Activated CD4-positive, alpha-beta T cell treated with anti-CD3 and anti-CD28 coated beads for 36 hours (primary cell): ENCODE measurements around the gene GALNT3. TPM values are rescaled to one million over a fixed set of nuclear protein-coding genes. Genes with fewer than 3 reads are reported as not detected.

Experiments used
- ATAC-seq: fragments of 200-7000 bp; cut with Tn5 transposase; one replicate; pipeline ENCODE4 v1.10.0; 2021; ENCODE audit warnings: mild to moderate bottlenecking, moderate library complexity
- CTCF ChIA-PET: fragments of 350-600 bp; sonication (Branson Sonifier 250); formaldehyde crosslinking; loops from one replicate; lab custom pipeline; 2021; ENCODE audit warnings: antibody characterized with exemption; lab: Charles Lee
- POLR2A ChIA-PET: fragments of 350-600 bp; sonication (Branson Sonifier 250); formaldehyde crosslinking; loops from one replicate; lab custom pipeline; 2021; ENCODE audit warnings: antibody characterized with exemption, inconsistent platforms; lab: Charles Lee
- DNase-seq: peaks from one replicate; pipeline ENCODE4 v3.0.0-alpha.2; 2020
- H3K27ac Mint-ChIP-seq: one replicate; pipeline ENCODE4 v1.8.0; 2021; ENCODE audit warnings: mixed read lengths
- H3K27me3 Mint-ChIP-seq: one replicate; pipeline ENCODE4 v1.8.0; 2021; ENCODE audit warnings: mixed read lengths
- H3K36me3 Mint-ChIP-seq: one replicate; pipeline ENCODE4 v1.8.0; 2021; ENCODE audit warnings: low read depth, mixed read lengths
- H3K4me1 Mint-ChIP-seq: one replicate; pipeline ENCODE4 v1.8.0; 2021; ENCODE audit warnings: mixed read lengths
- H3K4me3 Mint-ChIP-seq: one replicate; pipeline ENCODE4 v1.8.0; 2021; ENCODE audit warnings: mild to moderate bottlenecking, moderate library complexity, mixed read lengths
- H3K9me3 Mint-ChIP-seq: one replicate; pipeline ENCODE4 v1.8.0; 2021; ENCODE audit warnings: low read depth, mixed read lengths
- intact Hi-C, 2 experiments: fragments of 100-400 bp; cut with DNase I in 1 of 2; cut with micrococcal nuclease in 1 of 2; formaldehyde crosslinking; loops; one replicate each; pipeline versions ENCODE4 v1.14.2 to v1.15.1; 2022 to 2024; cut with DNase I, micrococcal nuclease
- total RNA-seq, 2 experiments: library from RNA; stranded (reverse); gene quantifications; one replicate each; pipeline ENCODE4 v1.2.3, GENCODE V29; 2021

GALNT3 gene
- total RNA-seq, 2 experiments from 2014 or later: 3.0 to 5.5 TPM

GRCh38 chr2:165776796-165777195, 17.3 kb downstream of the GALNT3 start:
- no peak for ATAC-seq
- Mint-ChIP-seq H3K4me3 (no peak overlapping the region), H3K9me3 (peaks cover 5% of the 10 kb centered on the region), H3K27ac (no peak overlapping the region), H3K4me1 (no peaks in the 10 kb centered on the region), H3K27me3 (no peaks in the 10 kb centered on the region), H3K36me3 (peaks cover 3% of the 10 kb centered on the region)
- ChIA-PET POLR2A (no interaction called here), CTCF (interaction anchor here (0.6 to 1.0 kb wide), 2 partner anchors 101 to 1542 kb away, joined by 3 read pairs; no protein-coding TSS in a partner anchor)
- intact Hi-C loops: loop anchor here (5.0 kb wide), 1 partner anchor 374 kb away; no protein-coding TSS in a partner anchor
- no peak for DNase-seq

GRCh38 chr2:165776013-165776412, 18.0 kb downstream of the GALNT3 start:
- Mint-ChIP-seq H3K9me3 (peaks cover 5% of the 10 kb centered on the region), H3K4me1 (no peaks in the 10 kb centered on the region), H3K27me3 (no peaks in the 10 kb centered on the region), H3K27ac (no peak overlapping the region), H3K36me3 (peaks cover 3% of the 10 kb centered on the region), H3K4me3 (no peak overlapping the region)
- intact Hi-C loops: loop anchor here (5.0 kb wide), 1 partner anchor 374 kb away; no protein-coding TSS in a partner anchor
- ChIA-PET POLR2A (no interaction called here), CTCF (interaction anchor here (1.0 kb wide), 1 partner anchor 102 kb away, joined by 3 read pairs; no protein-coding TSS in a partner anchor)
- no peak for ATAC-seq
- DNase-seq: no peak

- intact Hi-C loops: no loop called here
- Mint-ChIP-seq H3K27ac (no peak overlapping the region), H3K9me3 (no peaks in the 10 kb centered on the region), H3K4me1 (no peaks in the 10 kb centered on the region), H3K27me3 (no peaks in the 10 kb centered on the region), H3K4me3 (no peak overlapping the region), H3K36me3 (peaks cover 3% of the 10 kb centered on the region)
- POLR2A ChIA-PET: no interaction called here
- CTCF ChIA-PET: no interaction called here
- ATAC-seq: no peak
- no peak for DNase-seq
Observed at GRCh38 chr2:165773684-165774083, 20.4 kb downstream of the GALNT3 start.

GRCh38 chr2:165772183-165772582, 21.9 kb downstream of the GALNT3 start:
- no peak for DNase-seq
- ChIA-PET CTCF (no interaction called here), POLR2A (no interaction called here)
- H3K9me3 Mint-ChIP-seq: no peaks in the 10 kb centered on the region
- no peak overlapping the region for H3K4me3 Mint-ChIP-seq
- no peaks in the 10 kb centered on the region for H3K4me1 Mint-ChIP-seq
- H3K27ac Mint-ChIP-seq: no peak overlapping the region
- H3K36me3 Mint-ChIP-seq: peaks cover 3% of the 10 kb centered on the region
- no peak for ATAC-seq
- intact Hi-C loops: no loop called here
- H3K27me3 Mint-ChIP-seq: no peaks in the 10 kb centered on the region

GRCh38 chr2:165766326-165766927, 27.6 kb downstream of the GALNT3 start:
- Mint-ChIP-seq H3K27me3 (no peaks in the 10 kb centered on the region), H3K36me3 (no peaks in the 10 kb centered on the region), H3K9me3 (no peaks in the 10 kb centered on the region), H3K4me1 (no peaks in the 10 kb centered on the region), H3K4me3 (no peak overlapping the region), H3K27ac (no peak overlapping the region)
- intact Hi-C loops: no loop called here
- ATAC-seq (no peak), DNase-seq (no peak)
- ChIA-PET CTCF (no interaction called here), POLR2A (no interaction called here)

DNA sequence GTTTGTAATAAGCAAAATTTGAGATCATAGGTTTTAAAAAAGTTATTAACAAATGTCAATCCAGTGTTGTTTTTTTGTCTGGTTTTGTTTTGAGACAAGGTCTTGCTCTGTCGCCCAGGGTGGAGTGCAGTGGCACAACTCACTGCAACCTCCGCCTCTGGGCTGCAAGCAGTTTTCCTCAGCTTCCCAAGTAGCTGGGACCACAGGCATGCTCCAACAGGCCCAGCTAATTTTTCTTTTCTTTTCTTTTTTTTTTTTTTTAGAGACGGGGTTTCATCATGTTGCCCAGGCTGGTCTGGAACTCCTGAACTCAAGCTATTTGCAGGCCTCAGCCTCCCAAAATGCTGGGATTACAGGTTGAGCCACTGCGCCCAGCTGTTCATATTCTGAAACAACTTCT, 31.3 kb downstream of the GALNT3 start:
- Mint-ChIP-seq H3K4me3 (no peak overlapping the region), H3K27ac (no peak overlapping the region), H3K9me3 (no peaks in the 10 kb centered on the region), H3K27me3 (no peaks in the 10 kb centered on the region), H3K36me3 (no peaks in the 10 kb centered on the region), H3K4me1 (no peaks in the 10 kb centered on the region)
- ATAC-seq (no peak), DNase-seq (no peak)
- intact Hi-C loops: no loop called here
- ChIA-PET POLR2A (no interaction called here), CTCF (interaction anchor here (1.4 kb wide), 1 partner anchor 62 kb away, joined by 3 read pairs; no protein-coding TSS in a partner anchor)

DNA sequence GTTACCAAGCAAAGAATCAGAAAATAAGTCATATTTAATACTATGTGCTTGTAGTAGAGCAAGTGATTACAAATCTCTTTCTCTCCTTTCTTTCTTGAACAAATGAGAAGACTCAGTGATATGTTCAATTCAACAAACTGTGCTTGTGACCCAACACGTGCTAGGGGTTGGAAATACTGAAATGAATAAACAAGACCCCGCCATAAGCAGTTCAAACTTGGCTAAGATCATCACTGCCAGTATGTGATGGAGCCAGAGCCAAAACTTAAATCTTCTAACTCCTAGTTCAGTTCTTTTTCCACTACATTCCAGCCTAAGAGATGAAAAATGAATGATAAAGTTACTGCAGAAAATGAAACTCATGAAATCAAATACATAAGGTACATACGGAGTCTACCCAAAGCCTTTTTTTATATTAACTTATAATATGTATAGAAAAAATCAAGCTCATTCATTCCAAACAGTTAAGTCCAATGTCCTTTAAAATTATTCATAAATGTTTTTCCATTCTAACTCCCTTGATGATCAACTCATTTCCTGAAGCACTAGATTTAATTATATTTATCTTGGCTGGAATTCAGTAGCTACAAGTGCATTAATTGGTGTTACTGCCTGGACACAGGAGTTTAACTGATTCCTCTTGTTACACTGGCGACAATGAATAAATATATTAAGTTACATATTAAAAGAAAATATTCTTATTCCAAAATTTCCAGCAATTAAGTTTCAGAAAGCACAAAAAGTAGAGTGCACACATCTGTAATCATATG, 36.0 kb downstream of the GALNT3 start:
- ChIA-PET CTCF (interaction anchor here (0.8 to 1.2 kb wide), 4 partner anchors 10 to 17 kb away, joined by 3 read pairs; no protein-coding TSS in a partner anchor), POLR2A (no interaction called here)
- intact Hi-C loops: no loop called here
- no peaks in the 10 kb centered on the region for H3K9me3 Mint-ChIP-seq
- no peaks in the 10 kb centered on the region for H3K27me3 Mint-ChIP-seq
- DNase-seq: no peak
- no peaks in the 10 kb centered on the region for H3K4me1 Mint-ChIP-seq
- no peak for ATAC-seq
- no peaks in the 10 kb centered on the region for H3K36me3 Mint-ChIP-seq
- no peak overlapping the region for H3K27ac Mint-ChIP-seq
- H3K4me3 Mint-ChIP-seq: no peak overlapping the region

GRCh38 chr2:165746501-165746900, 47.5 kb downstream of the GALNT3 start:
- Mint-ChIP-seq H3K9me3 (no peaks in the 10 kb centered on the region), H3K4me3 (no peak overlapping the region), H3K27ac (no peak overlapping the region), H3K36me3 (no peaks in the 10 kb centered on the region), H3K4me1 (no peaks in the 10 kb centered on the region), H3K27me3 (no peaks in the 10 kb centered on the region)
- intact Hi-C loops: no loop called here
- ChIA-PET CTCF (no interaction called here), POLR2A (no interaction called here)
- no peak for ATAC-seq
- DNase-seq: no peak

DNA sequence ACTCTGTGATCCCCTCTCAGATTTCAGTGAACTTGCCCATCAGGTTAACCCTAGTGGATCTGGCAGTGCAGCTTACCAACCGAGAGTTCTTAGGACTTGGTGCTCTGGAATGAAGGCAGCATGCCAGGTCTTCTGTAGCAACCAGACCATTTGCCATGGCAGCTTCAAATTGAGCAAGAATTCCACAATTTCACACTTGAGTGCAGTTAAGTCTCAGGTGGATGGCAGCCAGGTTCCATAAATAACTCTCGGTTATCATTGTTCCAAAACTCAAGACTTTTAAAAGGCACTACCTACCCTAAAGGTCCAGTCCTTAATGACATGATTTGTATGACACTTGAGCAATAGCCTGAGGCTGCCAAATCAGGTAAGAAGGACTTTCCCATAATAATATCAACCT, 48.1 kb downstream of the GALNT3 start:
- H3K4me3 Mint-ChIP-seq: no peak overlapping the region
- no peak for ATAC-seq
- no peaks in the 10 kb centered on the region for H3K4me1 Mint-ChIP-seq
- DNase-seq: no peak
- CTCF ChIA-PET: no interaction called here
- POLR2A ChIA-PET: no interaction called here
- H3K9me3 Mint-ChIP-seq: no peaks in the 10 kb centered on the region
- H3K36me3 Mint-ChIP-seq: no peaks in the 10 kb centered on the region
- no peaks in the 10 kb centered on the region for H3K27me3 Mint-ChIP-seq
- no peak overlapping the region for H3K27ac Mint-ChIP-seq
- intact Hi-C loops: no loop called here

- Mint-ChIP-seq H3K4me1 (no peaks in the 10 kb centered on the region), H3K9me3 (no peaks in the 10 kb centered on the region), H3K27ac (no peak overlapping the region), H3K36me3 (no peaks in the 10 kb centered on the region), H3K27me3 (no peaks in the 10 kb centered on the region), H3K4me3 (no peak overlapping the region)
- DNase-seq (no peak), ATAC-seq (no peak)
- ChIA-PET POLR2A (no interaction called here), CTCF (no interaction called here)
- intact Hi-C loops: no loop called here
Observed at GRCh38 chr2:165743442-165743841, 50.6 kb downstream of the GALNT3 start.

- H3K9me3 Mint-ChIP-seq: peaks cover 2% of the 10 kb centered on the region
- peaks cover 9% of the 10 kb centered on the region for H3K4me1 Mint-ChIP-seq
- peaks cover 12% of the 10 kb centered on the region for H3K27me3 Mint-ChIP-seq
- intact Hi-C loops: no loop called here
- ATAC-seq (peak; percentile 47), DNase-seq (no peak)
- no peak overlapping the region for H3K4me3 Mint-ChIP-seq
- ChIA-PET POLR2A (no interaction called here), CTCF (no interaction called here)
- H3K27ac Mint-ChIP-seq: no peak overlapping the region
- no peaks in the 10 kb centered on the region for H3K36me3 Mint-ChIP-seq
Observed at GRCh38 chr2:165725421-165725820, 68.6 kb downstream of the GALNT3 start.

- ATAC-seq (no peak), DNase-seq (no peak)
- Mint-ChIP-seq H3K9me3 (no peaks in the 10 kb centered on the region), H3K27me3 (peaks cover 12% of the 10 kb centered on the region), H3K36me3 (no peaks in the 10 kb centered on the region), H3K27ac (no peak overlapping the region), H3K4me3 (no peak overlapping the region), H3K4me1 (peaks cover 5% of the 10 kb centered on the region)
- POLR2A ChIA-PET: no interaction called here
- intact Hi-C loops: no loop called here
- CTCF ChIA-PET: no interaction called here
Observed at GRCh38 chr2:165720511-165720910, 73.5 kb downstream of the GALNT3 start.
